Measurements from ENCODE around the gene DHDH.

DNA sequence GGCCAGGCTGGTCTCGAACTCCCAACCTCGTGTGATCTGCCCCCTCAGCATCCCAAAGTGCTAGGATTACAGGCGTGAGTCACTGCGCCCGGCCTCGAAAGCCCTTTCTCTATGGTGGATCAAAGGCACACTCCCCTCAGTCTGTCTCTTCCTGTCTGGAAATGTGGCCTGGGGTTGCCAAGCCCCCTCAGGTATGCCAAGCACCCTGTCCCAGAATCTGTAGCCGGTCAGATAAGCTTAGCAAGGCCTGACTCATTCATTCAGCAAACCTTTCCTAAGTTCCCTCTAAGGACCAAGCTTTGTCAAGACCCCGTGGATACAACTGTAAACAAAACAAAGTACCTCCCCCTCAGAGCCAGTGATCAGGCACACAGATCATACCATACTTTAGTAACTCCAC lies 19.3 kb upstream of the DHDH start:
- no peak for TF ChIP-seq POLR2A (IDR thresholded peaks at IDR 0.05; ENCODE audit: low read depth, low read length)
- TF ChIP-seq POLR2AphosphoS5 (IDR thresholded peaks at IDR 0.05; ENCODE audit: low read depth, low read length): no peak
- no peak for TF ChIP-seq TAF1 (IDR thresholded peaks at IDR 0.05; ENCODE audit: borderline replicate concordance, low read depth, low read length)

Data from GM12892 (cell line).